ENCODE measurements around the gene ARHGEF4. TPM values are rescaled to one million over a fixed set of nuclear protein-coding genes. Genes with fewer than 3 reads are reported as not detected.

Gene ARHGEF4
- total RNA-seq, 2 experiments from 2014 or later, result 4.2 to 4.3 TPM

- Mint-ChIP-seq H3K27me3 (peaks cover 5% of the 10 kb centered on the region), H3K4me3 (no peak overlapping the region), H3K27ac (no peak overlapping the region), H3K9me3 (no peaks in the 10 kb centered on the region), H3K4me1 (ENCODE audit: low read depth) (peaks cover 2% of the 10 kb centered on the region), H3K36me3 (ENCODE audit: low read depth) (no peaks in the 10 kb centered on the region)
- ChIA-PET CTCF (interaction anchor here (1.0 to 12.6 kb wide), 2 partner anchors 49 to 72 kb away, joined by 3 to 241 read pairs; no protein-coding TSS in a partner anchor), POLR2A (no interaction called here)
- intact Hi-C loops (cut with micrococcal nuclease), result no loop called here
- no peak for ATAC-seq
- no peak for DNase-seq
- TF ChIP-seq CTCF (IDR thresholded peaks at IDR 0.05), result no peak
Measured at GRCh38 chr2:130870161-130870485, 33.4 kb downstream of the ARHGEF4 start.

GRCh38 chr2:130870779-130871178 is 34.1 kb downstream of the ARHGEF4 start:
- POLR2A ChIA-PET, result interaction anchor here (1.4 kb wide), 1 partner anchor 74 kb away, joined by 3 read pairs; no protein-coding TSS in a partner anchor
- intact Hi-C loops (cut with micrococcal nuclease), result no loop called here

GRCh38 chr2:130871843-130872740 is 35.4 kb downstream of the ARHGEF4 start:
- Mint-ChIP-seq H3K9me3 (no peaks in the 10 kb centered on the region), H3K4me1 (ENCODE audit: low read depth) (peaks cover 2% of the 10 kb centered on the region), H3K4me3 (no peak overlapping the region), H3K27me3 (peaks cover 10% of the 10 kb centered on the region), H3K36me3 (ENCODE audit: low read depth) (no peaks in the 10 kb centered on the region), H3K27ac (no peak overlapping the region)
- no peak for DNase-seq
- ATAC-seq, result no peak
- intact Hi-C loops (cut with micrococcal nuclease), result no loop called here
- TF ChIP-seq CTCF (IDR thresholded peaks at IDR 0.05), result no peak
- CTCF ChIA-PET, result interaction anchor here (1.2 to 12.6 kb wide), 5 partner anchors 21 to 193 kb away, joined by 3 to 241 read pairs (median 4); no protein-coding TSS in a partner anchor
- POLR2A ChIA-PET, result interaction anchor here (1.4 kb wide), 1 partner anchor 75 kb away, joined by 3 read pairs; no protein-coding TSS in a partner anchor

More at GRCh38 chr2:130870779-130871178, 34.1 kb downstream of the ARHGEF4 start:
- CTCF ChIA-PET, result interaction anchor here (0.8 to 12.6 kb wide), 2 partner anchors 50 to 72 kb away, joined by 3 to 241 read pairs; no protein-coding TSS in a partner anchor
- Mint-ChIP-seq H3K27ac (no peak overlapping the region), H3K4me3 (no peak overlapping the region), H3K36me3 (ENCODE audit: low read depth) (no peaks in the 10 kb centered on the region), H3K9me3 (no peaks in the 10 kb centered on the region), H3K4me1 (ENCODE audit: low read depth) (peaks cover 2% of the 10 kb centered on the region), H3K27me3 (peaks cover 9% of the 10 kb centered on the region)
- ATAC-seq, result no peak
- no peak for DNase-seq
- TF ChIP-seq CTCF (IDR thresholded peaks at IDR 0.05), result no peak

GRCh38 chr2:130872741-130873125 is 36.0 kb downstream of the ARHGEF4 start:
- Mint-ChIP-seq H3K4me3 (no peak overlapping the region), H3K4me1 (ENCODE audit: low read depth) (peaks cover 2% of the 10 kb centered on the region), H3K9me3 (no peaks in the 10 kb centered on the region), H3K27ac (no peak overlapping the region), H3K36me3 (ENCODE audit: low read depth) (no peaks in the 10 kb centered on the region), H3K27me3 (peaks cover 10% of the 10 kb centered on the region)
- ATAC-seq, result no peak
- ChIA-PET POLR2A (no interaction called here), CTCF (interaction anchor here (0.7 to 12.6 kb wide), 10 partner anchors 9 to 193 kb away, joined by 3 to 241 read pairs (median 6); no protein-coding TSS in a partner anchor)
- no peak for DNase-seq
- no peak for TF ChIP-seq CTCF (IDR thresholded peaks at IDR 0.05)
- intact Hi-C loops (cut with micrococcal nuclease), result loop anchor here (1.0 kb wide), 1 partner anchor 75 kb away; no protein-coding TSS in a partner anchor

All from activated CD8-positive, alpha-beta T cell treated with anti-CD3 and anti-CD28 coated beads for 36 hours (primary cell).